Activated T-helper 1 cell treated with anti-CD3 and anti-CD28 coated beads, Interleukin-12 subunit alpha, Interleukin-12 subunit beta, Interleukin-2, Interleukin-4 antibody, amounts not matched to agents 30 ng/mL and 10 ng/mL and 1 ng/mL, durations not matched to agents 14 hours and 24 hours and 36 hours (primary cell): ENCODE measurements around the gene PRMT6. TPM values are rescaled to one million over a fixed set of nuclear protein-coding genes. Genes with fewer than 3 reads are reported as not detected.
"Not testable (repeated sequence)": the region's sequence is repeated elsewhere in the genome, so short reads cannot be mapped to it uniquely, and the experiment has no call there.

Source experiments
- DNase-seq: peaks from one replicate; pipeline ENCODE4 v3.0.0; 2021; ENCODE audit warnings: low spot score
- H3K27ac Mint-ChIP-seq: one replicate; pipeline ENCODE4 v1.8.0; 2021; ENCODE audit warnings: mild to moderate bottlenecking, mixed read lengths
- H3K27me3 Mint-ChIP-seq: one replicate; pipeline ENCODE4 v1.8.0; 2022; ENCODE audit warnings: mild to moderate bottlenecking, moderate library complexity, mixed read lengths; ENCODE audit not compliant: insufficient read depth
- H3K36me3 Mint-ChIP-seq: one replicate; pipeline ENCODE4 v1.8.0; 2021; ENCODE audit warnings: low read depth, mixed read lengths
- H3K4me1 Mint-ChIP-seq: one replicate; pipeline ENCODE4 v1.8.0; 2021; ENCODE audit warnings: low read depth, mixed read lengths
- H3K4me3 Mint-ChIP-seq: one replicate; pipeline ENCODE4 v1.8.0; 2021; ENCODE audit warnings: mild to moderate bottlenecking, moderate library complexity, mixed read lengths
- H3K9me3 Mint-ChIP-seq: one replicate; pipeline ENCODE4 v1.8.0; 2021; ENCODE audit warnings: mixed read lengths
- intact Hi-C: fragments of 100-400 bp; cut with micrococcal nuclease; formaldehyde crosslinking; loops from one replicate; pipeline ENCODE4 v1.15.1; 2024
- total RNA-seq: library from RNA; stranded (reverse); gene quantifications from 2 replicates; pipeline ENCODE4 v1.2.3, GENCODE V29; 2022

PRMT6 gene
- total RNA-seq = 27.3 and 28.2 TPM in 2 replicates

- Mint-ChIP-seq H3K9me3 (no peaks in the 10 kb centered on the region), H3K27me3 (no peaks in the 10 kb centered on the region), H3K27ac (peak within 1 kb of the TSS; percentile 98), H3K36me3 (peaks cover 19% of the 10 kb centered on the region), H3K4me1 (peaks cover 29% of the 10 kb centered on the region), H3K4me3 (peak within 1 kb of the TSS; percentile 98)
- DNase-seq = peak; percentile 80
- intact Hi-C loops = loop anchor here (5.0 kb wide), 1 partner anchor 86 kb away; the partner anchor contains the start of gene NTNG1
Observed at GRCh38 chr1:107056426-107057196, at the start of gene PRMT6. PRMT6 (plus strand) TSS chr1:107056674; CDS start chr1:107056716, 42 bp downstream.

- DNase-seq = no peak
- H3K27ac Mint-ChIP-seq = no peak overlapping the region
- no peak overlapping the region for H3K4me3 Mint-ChIP-seq
- no peaks in the 10 kb centered on the region for H3K9me3 Mint-ChIP-seq
- intact Hi-C loops = no loop called here
- H3K27me3 Mint-ChIP-seq = peaks cover 2% of the 10 kb centered on the region
- no peaks in the 10 kb centered on the region for H3K36me3 Mint-ChIP-seq
- H3K4me1 Mint-ChIP-seq = no peaks in the 10 kb centered on the region
Observed at GRCh38 chr1:107009281-107009680, 47.2 kb upstream of the PRMT6 start.

GRCh38 chr1:107010582-107010981 lies 45.9 kb upstream of the PRMT6 start:
- Mint-ChIP-seq H3K27ac (no peak overlapping the region), H3K4me1 (no peaks in the 10 kb centered on the region), H3K9me3 (no peaks in the 10 kb centered on the region), H3K27me3 (peaks cover 2% of the 10 kb centered on the region), H3K4me3 (no peak overlapping the region), H3K36me3 (no peaks in the 10 kb centered on the region)
- DNase-seq = no peak
- intact Hi-C loops = no loop called here

- intact Hi-C loops = no loop called here
- Mint-ChIP-seq H3K4me3 (no peak overlapping the region), H3K27ac (no peak overlapping the region), H3K4me1 (no peaks in the 10 kb centered on the region), H3K36me3 (no peaks in the 10 kb centered on the region), H3K9me3 (no peaks in the 10 kb centered on the region), H3K27me3 (no peaks in the 10 kb centered on the region)
- DNase-seq = no peak
Observed at GRCh38 chr1:107016376-107016978, 40.0 kb upstream of the PRMT6 start.

- H3K27me3 Mint-ChIP-seq = no peaks in the 10 kb centered on the region
Observed at GRCh38 chr1:107018445-107018844, 38.0 kb upstream of the PRMT6 start.

GRCh38 chr1:107019166-107019565 lies 37.3 kb upstream of the PRMT6 start:
- intact Hi-C loops = no loop called here
- DNase-seq = no peak
- Mint-ChIP-seq H3K27me3 (no peaks in the 10 kb centered on the region), H3K36me3 (no peaks in the 10 kb centered on the region), H3K4me3 (no peak overlapping the region), H3K27ac (no peak overlapping the region), H3K9me3 (no peaks in the 10 kb centered on the region), H3K4me1 (no peaks in the 10 kb centered on the region)

More at GRCh38 chr1:107018445-107018844, 38.0 kb upstream of the PRMT6 start:
- Mint-ChIP-seq H3K4me1 (no peaks in the 10 kb centered on the region), H3K27ac (no peak overlapping the region), H3K9me3 (no peaks in the 10 kb centered on the region), H3K36me3 (no peaks in the 10 kb centered on the region), H3K4me3 (no peak overlapping the region)
- no peak for DNase-seq
- intact Hi-C loops = no loop called here

GRCh38 chr1:107038874-107039273 lies 17.6 kb upstream of the PRMT6 start:
- H3K36me3 Mint-ChIP-seq, H3K27me3 Mint-ChIP-seq, H3K4me1 Mint-ChIP-seq, H3K4me3 Mint-ChIP-seq, DNase-seq, H3K27ac Mint-ChIP-seq, intact Hi-C loops, H3K9me3 Mint-ChIP-seq: not testable (repeated sequence)

- H3K4me1 Mint-ChIP-seq, H3K27me3 Mint-ChIP-seq, intact Hi-C loops, H3K9me3 Mint-ChIP-seq, H3K36me3 Mint-ChIP-seq, H3K27ac Mint-ChIP-seq, H3K4me3 Mint-ChIP-seq, DNase-seq: not testable (repeated sequence)
Observed at GRCh38 chr1:107044310-107045220, 11.9 kb upstream of the PRMT6 start.

GRCh38 chr1:107047602-107048001 lies 8.9 kb upstream of the PRMT6 start:
- Mint-ChIP-seq H3K27me3 (peaks cover 2% of the 10 kb centered on the region), H3K27ac (no peak overlapping the region), H3K36me3 (no peaks in the 10 kb centered on the region), H3K9me3 (no peaks in the 10 kb centered on the region), H3K4me1 (no peaks in the 10 kb centered on the region), H3K4me3 (no peak overlapping the region)
- DNase-seq = no peak
- intact Hi-C loops = no loop called here

- Mint-ChIP-seq H3K4me1 (no peaks in the 10 kb centered on the region), H3K9me3 (no peaks in the 10 kb centered on the region), H3K27me3 (peaks cover 2% of the 10 kb centered on the region), H3K27ac (no peak overlapping the region), H3K4me3 (no peak overlapping the region), H3K36me3 (no peaks in the 10 kb centered on the region)
- DNase-seq = no peak
- intact Hi-C loops = no loop called here
Observed at GRCh38 chr1:107048241-107048640, 8.2 kb upstream of the PRMT6 start.

GRCh38 chr1:107051266-107051665 lies 5.2 kb upstream of the PRMT6 start:
- H3K27ac Mint-ChIP-seq = no peak overlapping the region
- intact Hi-C loops = no loop called here
- H3K9me3 Mint-ChIP-seq = no peaks in the 10 kb centered on the region
- no peak overlapping the region for H3K4me3 Mint-ChIP-seq
- H3K27me3 Mint-ChIP-seq = peaks cover 2% of the 10 kb centered on the region
- peaks cover 8% of the 10 kb centered on the region for H3K4me1 Mint-ChIP-seq
- DNase-seq = no peak
- no peaks in the 10 kb centered on the region for H3K36me3 Mint-ChIP-seq

GRCh38 chr1:107055919-107056425 lies 502 bp upstream of the PRMT6 start:
- peak overlapping the region; percentile 98 for H3K4me3 Mint-ChIP-seq
- not testable (repeated sequence) for H3K9me3 Mint-ChIP-seq, DNase-seq, H3K27me3 Mint-ChIP-seq
- peaks cover 19% of the 10 kb centered on the region for H3K36me3 Mint-ChIP-seq
- intact Hi-C loops = loop anchor here (5.0 kb wide), 1 partner anchor 86 kb away; the partner anchor contains the start of gene NTNG1
- H3K27ac Mint-ChIP-seq = peak overlapping the region; percentile 98
- H3K4me1 Mint-ChIP-seq = peaks cover 29% of the 10 kb centered on the region
